Measurements from ENCODE around the gene HMGN1.

HMGN1 gene

GRCh38 chr21:39327727-39328126, 21.2 kb downstream of the HMGN1 start:
- no peak for DNase-seq

DNA sequence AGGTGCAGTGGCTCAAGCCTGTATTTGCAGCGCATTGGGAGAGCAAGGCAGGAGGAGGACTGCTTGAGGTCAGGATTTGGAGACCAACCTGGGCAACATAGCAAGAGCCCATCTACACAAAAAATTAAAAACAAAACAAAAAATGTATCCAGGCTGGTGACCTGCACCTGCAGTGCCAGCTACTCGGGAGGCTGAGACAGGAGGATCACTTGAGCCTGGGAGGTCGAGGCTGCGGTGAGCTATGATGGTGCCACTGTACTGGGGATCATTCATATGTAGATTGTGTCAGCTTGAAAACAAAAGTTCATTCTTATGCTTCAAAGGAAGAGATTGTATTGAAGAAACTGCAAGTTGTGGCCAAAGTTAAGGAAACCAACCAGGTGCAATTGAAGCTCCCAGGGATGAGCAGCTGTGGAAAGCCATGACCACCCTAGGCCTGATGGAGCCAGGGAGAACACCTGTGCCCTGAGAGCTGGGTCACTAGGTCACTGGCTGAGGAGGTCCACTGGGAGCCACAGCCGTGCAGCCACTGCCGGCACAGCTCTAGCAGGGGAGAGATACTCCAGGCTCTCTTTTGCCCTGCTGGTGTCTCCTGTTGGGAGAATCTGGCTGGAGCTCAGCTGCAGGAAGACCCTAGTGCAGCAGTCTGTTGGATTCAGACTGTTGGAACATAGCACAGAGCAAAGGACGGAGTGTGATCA, 22.1 kb downstream of the HMGN1 start:
- DNase-seq, result no peak

DNA sequence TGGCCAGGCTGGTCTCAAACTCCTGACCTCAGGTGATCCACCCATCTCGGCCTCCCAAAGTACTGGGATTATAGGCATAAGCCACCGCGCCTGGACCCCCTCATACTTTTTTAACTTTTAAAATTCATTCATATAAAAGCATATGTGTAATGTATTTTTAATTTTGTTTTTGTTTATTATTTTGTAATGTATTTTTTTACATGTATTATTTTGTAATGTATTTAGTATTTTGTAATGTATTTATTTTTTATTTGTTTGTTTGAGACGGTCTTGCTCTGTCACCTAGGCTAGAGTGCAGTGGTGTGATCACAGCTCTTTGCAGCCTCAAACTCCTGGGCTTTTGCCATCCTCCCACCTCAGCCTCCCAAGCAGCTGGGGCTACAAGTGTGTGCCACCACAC, 23.4 kb downstream of the HMGN1 start:
- DNase-seq, result no peak

DNA sequence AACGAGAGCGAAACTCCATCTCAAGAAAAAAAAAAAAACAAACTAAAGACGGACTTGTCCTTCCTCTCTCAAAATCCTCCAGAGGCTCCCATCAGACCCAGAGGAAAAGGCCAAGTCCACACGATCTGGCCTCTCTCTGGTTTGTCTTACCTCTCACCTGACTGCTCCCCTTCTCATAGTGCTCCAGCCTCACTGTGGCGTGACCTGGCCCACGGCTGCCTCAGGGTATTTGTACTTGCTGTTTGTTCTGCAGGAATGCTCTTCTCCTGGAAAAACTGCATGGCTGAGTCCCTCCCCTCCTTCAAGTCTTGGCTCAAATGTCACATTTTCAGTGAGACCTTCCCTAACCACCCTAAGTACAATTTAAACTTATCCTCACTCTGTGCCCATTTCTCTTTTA, 27.5 kb downstream of the HMGN1 start:
- no peak for DNase-seq

DNA sequence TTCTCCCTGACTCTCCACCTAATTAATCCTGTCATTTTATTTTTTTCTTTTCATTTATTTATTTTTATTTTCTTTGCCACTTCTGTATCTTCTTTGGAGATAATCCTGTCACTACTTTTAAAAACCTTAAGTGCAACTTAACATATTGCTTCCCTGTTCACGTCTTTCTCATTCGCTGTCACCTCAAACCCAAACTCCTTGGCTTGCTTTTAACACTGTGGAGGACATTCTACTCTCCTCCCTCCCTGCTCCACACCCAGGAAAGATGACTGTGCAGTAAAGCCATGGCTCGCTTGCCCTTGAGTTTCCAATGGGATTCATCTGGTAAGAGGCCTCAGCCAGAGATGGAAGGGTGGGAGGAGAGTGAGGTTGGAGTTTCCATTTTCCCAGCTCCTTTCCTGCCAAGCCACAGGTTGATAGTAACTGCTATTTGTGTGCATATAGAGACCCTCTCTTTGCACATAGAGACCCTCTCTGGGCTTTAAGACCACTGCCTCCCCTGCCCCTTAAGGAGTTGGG, 29.0 kb downstream of the HMGN1 start:
- DNase-seq, result no peak

GRCh38 chr21:39319251-39319756, 29.6 kb downstream of the HMGN1 start:
- DNase-seq, result no peak

DNA sequence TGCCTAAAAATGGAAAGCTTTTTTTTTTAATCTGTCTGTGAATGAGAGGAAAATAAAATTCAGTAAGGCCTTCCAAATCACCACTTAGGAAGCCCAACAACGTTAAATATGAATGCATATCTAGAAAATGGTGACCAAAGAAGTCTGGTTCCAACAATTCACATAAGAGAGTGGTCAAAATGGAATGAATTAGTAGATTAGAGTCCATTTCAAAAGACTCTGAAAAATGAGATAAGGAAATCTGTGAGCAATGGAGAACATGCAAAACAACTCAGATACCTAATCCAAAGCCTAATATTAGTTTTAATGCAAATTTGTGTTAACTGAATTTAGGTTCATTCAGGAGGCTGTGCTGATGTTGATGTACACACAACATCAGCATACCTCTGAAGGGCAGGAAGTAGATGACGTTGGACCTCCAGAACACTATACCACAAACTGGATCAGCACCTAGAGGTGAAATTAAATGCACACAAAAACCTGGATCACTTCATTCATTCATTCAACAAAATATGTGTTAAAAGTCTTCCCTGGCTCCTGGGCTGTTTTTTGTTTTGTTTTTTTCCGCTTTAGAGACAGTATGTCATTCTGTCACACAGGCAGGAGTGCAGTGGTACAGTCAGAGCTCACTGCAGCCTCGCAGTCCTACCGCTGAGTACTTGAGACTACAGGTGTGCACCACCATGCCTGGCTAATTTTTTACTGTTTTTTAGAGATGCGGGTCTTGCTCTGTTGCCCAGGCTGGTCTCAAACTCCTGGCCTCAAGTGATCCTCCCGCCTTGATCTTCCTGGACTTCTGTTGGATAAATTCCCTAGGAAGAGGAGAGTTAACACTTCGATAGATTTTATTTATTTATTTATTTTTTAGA, 30.6 kb downstream of the HMGN1 start:
- no peak for DNase-seq

DNA sequence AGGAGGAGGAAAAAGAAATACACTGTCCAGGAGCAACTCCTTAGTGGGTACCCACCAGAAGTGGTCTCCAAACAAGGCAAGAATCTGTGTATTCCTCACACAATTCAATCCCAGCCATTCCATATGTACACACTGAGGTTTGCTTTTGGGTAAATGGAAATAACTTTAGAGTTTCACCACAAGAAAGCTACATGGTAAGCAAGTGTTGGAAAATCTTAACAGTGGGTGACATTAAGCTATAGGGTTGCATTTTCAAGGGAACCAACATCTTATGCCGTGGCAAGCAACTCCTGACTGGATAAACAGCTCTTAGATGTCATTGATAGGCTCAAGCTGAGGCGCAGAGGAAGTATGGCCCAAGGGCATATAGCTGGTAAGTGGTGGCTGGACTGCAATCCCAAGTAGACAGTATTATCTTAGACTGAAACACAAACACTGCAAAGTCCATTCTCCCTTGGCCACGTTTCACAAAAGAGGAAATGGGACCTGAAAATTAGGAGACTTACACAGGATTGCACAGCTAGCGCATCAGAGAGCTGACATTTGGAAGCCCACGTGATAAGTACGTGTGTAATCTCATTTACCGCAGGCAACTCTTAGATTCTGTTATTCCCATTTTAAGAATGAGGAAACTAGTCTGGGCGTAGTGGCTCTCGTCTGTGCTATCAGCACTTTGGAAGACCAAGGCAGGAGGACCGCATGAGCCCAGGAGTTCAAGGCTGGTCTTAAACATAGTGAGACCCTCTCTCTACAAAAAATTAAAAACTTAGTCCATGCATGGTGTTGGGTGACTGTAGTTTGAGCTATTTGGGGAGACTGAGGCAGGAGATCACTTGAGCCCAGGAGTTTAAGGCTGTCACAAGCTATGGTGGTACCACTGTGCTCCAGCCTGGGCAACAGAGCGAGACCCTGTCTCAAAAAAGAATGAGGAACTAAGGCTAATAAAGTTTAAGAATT, 31.5 kb downstream of the HMGN1 start:
- no peak for DNase-seq

DNA sequence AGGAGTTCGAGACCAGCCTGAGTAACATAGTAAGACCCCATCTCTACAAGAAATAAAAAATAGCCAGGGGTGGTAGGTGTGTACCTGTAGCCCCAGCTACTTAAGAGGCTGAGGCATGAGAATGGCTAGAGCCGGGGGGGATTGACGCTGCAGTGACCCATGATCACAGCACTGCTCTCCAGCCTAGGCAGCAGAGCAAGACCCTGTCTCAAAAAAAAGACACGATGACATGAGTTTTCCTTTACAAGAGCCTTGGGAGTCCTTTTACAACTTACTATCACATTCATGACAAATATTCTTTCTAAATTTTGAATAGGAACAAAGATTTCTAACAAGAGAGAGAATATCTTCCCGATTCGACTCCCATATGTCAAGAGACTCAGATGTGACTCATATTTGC, 32.2 kb downstream of the HMGN1 start:
- no peak for DNase-seq

- no peak for DNase-seq
These were observed 33.1 kb downstream of the HMGN1 start for GRCh38 chr21:39315603-39316445.

DNA sequence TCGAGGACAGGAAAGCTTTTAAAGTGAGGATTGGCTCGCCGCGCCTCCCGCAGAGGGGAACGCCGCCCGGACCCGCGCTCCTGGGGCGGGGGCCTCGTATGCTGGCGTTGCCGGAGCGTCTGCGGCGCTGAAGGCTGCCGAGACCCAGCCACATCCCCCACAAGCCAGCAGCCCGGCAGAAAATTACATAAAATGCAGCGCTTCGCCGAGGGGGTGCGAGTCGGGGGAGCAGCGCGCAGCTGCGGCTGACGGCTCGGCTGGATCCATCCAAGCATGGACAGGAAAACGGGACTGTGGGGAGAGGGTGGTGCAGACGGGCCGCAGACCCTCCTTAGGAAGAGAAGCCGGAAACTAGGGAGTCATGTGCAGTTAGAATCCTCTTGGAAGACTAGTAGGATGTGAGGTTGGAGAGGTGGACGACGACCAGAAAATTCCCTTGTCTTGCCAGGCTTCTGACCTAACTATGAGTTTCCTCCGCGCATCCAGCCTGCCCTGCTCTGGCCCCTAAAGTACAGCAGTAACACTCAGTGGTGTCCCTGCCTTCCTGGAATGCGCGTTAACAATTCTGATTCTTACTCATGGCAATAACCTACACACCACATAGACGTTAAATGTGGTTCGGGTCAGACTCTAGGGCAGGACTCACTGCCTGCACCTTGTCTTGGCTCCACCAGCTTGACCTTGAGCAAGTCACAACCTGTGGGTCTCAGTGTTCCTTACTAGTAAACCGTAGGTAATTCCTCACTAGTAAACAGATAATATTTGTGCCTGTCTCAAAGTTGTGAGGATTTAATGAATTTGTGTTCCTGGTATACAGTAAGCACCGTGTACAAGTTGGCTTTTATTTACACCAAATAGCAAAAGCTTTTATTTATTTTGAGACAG, 34.5 kb downstream of the HMGN1 start:
- DNase-seq, result peak; percentile 76

DNA sequence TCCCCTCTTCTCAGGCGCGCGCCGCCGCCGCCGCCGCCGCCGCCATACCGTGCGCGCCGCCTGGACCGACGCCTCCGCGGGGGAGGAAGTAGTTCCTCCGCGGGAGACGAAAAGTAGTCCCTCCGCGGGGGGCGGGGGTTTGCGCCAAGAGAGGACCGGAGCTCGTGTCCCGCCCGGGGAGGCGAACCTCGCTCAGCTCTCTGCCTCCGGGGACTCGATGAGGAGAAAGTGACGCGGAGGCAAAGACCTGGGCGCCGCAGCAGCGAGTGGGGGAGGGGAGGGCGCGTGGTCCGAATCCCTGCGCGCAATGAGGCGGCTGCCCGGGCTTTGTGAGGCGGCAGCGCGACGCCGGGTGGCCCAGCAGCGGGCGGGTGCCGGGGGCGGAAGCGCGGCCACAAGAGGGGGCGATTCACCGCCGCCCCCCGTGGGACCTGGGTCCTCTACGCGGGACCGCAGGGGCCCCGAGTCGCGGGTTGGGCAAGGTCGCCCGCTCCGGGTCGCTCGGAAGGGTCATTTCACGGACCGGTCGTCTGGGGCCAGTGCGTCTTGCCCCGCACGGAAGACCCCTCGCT, 35.2 kb downstream of the HMGN1 start, which contains the start of gene BRWD1:
BRWD1 (minus strand) TSS at position 62 of the 572 bp plus-strand sequence. CDS start 141 bp downstream, outside the sequence.
- DNase-seq, result peak; percentile 94

DNA sequence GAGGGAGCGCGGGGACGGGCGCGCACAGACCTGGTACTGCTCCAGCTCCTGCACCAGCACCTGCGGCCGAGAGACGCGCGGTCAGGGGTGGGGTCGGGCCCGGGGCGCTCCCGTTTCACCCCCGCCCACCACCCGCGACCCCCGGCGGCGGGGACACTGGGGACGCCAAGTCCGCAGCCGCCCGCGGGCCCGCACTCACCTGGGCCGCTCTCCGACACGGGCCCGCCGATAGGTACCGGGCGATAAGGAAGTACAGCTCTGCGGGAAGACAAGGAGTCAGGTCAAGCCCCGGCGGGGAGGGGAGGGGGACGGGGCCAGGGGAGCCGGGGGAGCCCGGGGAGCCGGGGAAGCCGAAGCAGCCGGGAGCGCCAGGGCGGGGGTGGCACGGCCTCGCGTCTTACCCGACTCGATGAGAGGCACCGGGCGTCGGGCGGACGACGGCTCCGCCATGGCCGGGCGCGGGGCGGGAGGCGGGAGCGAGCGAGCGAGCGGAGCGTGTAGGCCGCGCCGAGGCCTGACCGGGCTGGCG, 35.8 kb downstream of the HMGN1 start:
- no peak for DNase-seq

GRCh38 chr21:39312112-39313041, 36.5 kb downstream of the HMGN1 start:
- peak; percentile 99 for DNase-seq

- DNase-seq, result no peak
These were observed 37.7 kb downstream of the HMGN1 start for GRCh38 chr21:39311164-39311563.

- no peak for DNase-seq
These were observed 41.4 kb downstream of the HMGN1 start for GRCh38 chr21:39307466-39307865.

DNA sequence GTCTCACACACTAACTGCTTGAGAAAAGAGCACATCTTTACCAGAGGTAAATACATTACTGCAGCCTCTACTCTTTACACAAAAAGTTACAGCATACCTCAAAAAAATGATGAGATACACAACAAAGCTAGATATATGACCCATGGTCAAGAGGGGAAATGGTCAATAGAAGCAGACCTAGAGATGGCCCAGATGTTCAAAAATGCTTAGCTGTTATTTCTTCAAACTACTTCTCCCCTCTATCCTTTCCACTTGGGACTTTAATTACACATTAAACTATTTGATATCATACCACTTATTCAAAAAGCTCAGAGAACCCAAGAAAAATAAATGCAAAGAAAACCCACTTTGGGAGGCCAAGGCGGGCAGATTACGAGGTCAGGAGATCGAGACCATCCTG, 48.3 kb downstream of the HMGN1 start:
- no peak for DNase-seq

- DNase-seq, result no peak
These were observed 52.0 kb downstream of the HMGN1 start for GRCh38 chr21:39296891-39297290.

Data from activated CD8-positive, alpha-beta memory T cell treated with anti-CD3 and anti-CD28 coated beads for 24 hours (primary cell).